NOMO-1 (cell line): ENCODE results near the gene MNT.
"Not testable (repeated sequence)": the region's sequence is repeated elsewhere in the genome, so short reads cannot be mapped to it uniquely, and the experiment has no call there.

Source experiments
- DNase-seq, 2 experiments: peaks; one replicate each; lab custom pipeline; 2025; ENCODE audit not compliant: unreplicated experiment in 2 of 2; lab: John Stamatoyannopoulos, UW

MNT gene, protein sequence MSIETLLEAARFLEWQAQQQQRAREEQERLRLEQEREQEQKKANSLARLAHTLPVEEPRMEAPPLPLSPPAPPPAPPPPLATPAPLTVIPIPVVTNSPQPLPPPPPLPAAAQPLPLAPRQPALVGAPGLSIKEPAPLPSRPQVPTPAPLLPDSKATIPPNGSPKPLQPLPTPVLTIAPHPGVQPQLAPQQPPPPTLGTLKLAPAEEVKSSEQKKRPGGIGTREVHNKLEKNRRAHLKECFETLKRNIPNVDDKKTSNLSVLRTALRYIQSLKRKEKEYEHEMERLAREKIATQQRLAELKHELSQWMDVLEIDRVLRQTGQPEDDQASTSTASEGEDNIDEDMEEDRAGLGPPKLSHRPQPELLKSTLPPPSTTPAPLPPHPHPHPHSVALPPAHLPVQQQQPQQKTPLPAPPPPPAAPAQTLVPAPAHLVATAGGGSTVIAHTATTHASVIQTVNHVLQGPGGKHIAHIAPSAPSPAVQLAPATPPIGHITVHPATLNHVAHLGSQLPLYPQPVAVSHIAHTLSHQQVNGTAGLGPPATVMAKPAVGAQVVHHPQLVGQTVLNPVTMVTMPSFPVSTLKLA

GRCh38 chr17:2400877-2401425 is at the start of gene MNT:
TSS of gene MNT (minus strand) at chr17:2401060. CDS start at chr17:2400712, 348 bp downstream.
- peak; percentile 92 to 96 for DNase-seq

DNA sequence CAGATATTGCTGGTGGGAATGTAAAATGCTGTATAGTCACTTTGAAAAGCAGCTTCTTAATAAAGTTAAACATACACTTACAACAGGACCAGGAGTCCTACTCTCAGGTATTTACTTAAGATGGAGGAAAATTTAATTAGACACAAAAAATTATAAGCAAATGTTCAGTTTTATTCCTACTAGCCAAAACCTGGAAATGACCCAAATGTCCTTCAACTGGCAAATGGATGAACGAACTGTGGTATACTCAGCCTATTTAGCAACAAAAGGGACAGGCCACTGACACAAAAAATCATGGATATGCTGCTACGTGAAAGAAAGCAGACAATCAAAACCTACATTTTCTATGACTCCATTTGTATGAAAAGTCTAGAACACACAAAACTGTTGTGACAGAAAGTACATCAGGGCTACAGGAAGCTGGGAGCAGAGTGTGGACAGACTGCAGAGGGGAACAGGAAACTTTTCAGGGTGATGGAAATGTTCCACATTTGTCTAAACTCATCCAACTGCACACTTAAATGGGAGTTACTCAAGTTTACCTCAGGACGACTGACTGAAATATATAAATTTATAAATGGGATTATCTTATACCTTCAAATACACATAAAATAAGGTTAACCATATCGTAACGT is 49.3 kb upstream of the MNT start:
- DNase-seq, result no peak

GRCh38 chr17:2449486-2449885 is 48.6 kb upstream of the MNT start:
- no peak for DNase-seq

- not testable (repeated sequence) for DNase-seq
Observed at GRCh38 chr17:2447479-2447878, 46.6 kb upstream of the MNT start.

DNA sequence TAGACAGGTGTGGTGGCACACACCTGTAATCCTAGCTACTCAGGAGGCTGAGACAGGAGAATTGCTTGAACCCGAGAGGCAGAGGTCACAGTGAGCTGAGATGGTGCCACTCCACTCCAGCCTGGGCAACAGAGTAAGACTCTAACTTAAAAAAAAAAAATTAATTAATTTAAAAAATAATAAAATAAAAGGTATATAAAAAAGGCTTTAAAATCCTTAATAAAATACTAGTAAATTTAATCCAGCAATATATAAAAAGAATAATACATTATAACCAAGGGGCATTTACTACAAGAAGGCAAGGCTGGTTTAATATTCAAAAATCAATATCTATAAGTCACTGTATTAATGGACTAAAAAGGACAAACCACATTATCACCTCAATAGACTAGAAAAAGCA is 44.8 kb upstream of the MNT start:
- DNase-seq, result no peak

DNA sequence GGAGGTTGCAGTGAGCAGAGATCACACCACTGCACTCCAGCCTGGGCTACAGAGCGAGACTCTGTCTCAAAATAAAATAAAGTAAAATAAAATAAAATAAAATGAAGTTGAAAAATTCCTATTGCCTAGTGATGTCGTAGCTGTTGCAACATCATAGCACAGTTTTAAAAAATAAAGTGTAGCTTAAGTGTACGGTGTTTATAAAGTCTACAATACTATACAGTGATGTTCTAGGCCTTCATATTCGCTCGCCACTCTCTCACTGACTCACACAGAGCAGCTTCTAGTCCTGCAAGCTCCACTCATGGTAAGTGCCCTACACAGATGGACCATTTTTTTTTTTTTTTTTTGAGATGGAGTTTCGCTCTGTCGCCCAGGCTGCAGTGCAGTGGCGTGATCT is 43.5 kb upstream of the MNT start:
- DNase-seq, result no peak

DNA sequence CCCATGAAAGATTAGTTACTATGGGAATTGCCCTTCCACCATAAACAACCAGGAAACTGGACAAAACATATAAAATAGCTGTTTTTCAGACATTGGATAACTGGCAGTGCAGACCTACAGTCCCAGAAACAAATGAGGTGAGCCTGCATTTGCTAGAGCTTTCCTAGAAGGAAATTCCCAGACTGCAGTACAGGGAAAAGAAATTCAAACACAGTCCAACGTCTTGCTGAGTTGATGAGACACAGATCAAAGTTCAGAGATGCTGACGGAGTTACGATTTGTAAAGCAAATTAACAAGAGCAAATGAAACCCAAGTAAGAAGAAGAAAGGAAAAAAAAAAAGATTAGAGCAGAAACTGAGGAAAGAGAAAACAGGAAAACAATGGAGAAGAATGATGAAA is 41.3 kb upstream of the MNT start:
- no peak for DNase-seq

GRCh38 chr17:2440930-2441329 is 40.1 kb upstream of the MNT start:
- no peak for DNase-seq

- peak in 1 of 2 experiments; percentile 29 for DNase-seq
Observed at GRCh38 chr17:2439997-2440396, 39.1 kb upstream of the MNT start.

GRCh38 chr17:2438823-2439222 is 38.0 kb upstream of the MNT start:
- DNase-seq, result no peak

DNA sequence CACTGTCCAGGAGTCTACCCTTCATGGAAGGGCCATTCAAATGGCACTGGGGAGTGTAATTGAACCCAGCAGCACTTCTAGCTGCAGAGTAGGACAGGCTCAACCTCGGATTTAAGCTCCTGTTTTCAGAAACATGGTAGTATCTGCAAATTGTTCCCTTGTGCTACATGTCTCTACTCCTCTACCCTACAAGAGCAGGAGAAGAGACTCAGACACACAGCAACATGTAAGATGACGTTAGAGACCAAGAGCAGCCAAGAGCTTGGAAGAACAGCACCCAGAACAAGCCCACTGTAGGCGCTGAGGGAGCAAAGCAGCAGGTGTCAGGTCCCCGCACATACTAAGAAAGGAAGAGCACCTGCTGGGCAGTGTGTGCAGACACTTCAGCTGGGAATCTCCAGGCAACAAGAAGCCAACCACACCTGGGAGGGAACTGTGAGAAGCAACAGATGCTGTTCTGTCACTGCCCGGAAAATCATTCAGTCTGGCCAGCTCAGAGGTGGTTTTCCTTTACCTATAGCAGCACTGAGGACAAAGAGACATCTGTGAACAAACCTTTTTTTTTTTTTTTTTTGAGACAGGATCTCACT is 35.6 kb upstream of the MNT start:
- DNase-seq, result no peak

- DNase-seq, result no peak
Observed at GRCh38 chr17:2435862-2436261, 35.0 kb upstream of the MNT start.

- no peak for DNase-seq
Observed at GRCh38 chr17:2435181-2435741, 34.4 kb upstream of the MNT start.

- no peak for DNase-seq
Observed at GRCh38 chr17:2433696-2434095, 32.8 kb upstream of the MNT start.

- DNase-seq, result no peak
Observed at GRCh38 chr17:2427910-2428309, 27.1 kb upstream of the MNT start.

DNA sequence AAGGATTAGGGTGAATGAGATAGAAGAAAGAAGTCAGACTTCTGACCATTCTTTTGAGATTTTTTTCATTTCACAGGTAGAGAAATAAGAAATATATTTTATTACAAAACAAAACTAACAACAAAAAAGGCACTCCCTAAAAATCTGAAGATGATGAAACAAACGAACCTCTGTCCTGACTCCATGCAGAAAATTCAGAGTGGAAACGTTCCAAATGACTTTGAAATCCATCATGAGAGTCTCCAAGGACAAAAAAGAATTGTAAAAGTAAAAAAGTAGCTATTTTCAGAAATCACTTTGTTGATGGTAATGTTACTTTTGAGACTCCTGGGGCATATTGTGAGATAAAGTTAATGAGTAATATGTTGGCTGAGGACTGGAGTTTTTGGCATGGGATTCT is 26.4 kb upstream of the MNT start:
- no peak for DNase-seq

GRCh38 chr17:2423271-2423670 is 22.4 kb upstream of the MNT start:
- no peak for DNase-seq

DNA sequence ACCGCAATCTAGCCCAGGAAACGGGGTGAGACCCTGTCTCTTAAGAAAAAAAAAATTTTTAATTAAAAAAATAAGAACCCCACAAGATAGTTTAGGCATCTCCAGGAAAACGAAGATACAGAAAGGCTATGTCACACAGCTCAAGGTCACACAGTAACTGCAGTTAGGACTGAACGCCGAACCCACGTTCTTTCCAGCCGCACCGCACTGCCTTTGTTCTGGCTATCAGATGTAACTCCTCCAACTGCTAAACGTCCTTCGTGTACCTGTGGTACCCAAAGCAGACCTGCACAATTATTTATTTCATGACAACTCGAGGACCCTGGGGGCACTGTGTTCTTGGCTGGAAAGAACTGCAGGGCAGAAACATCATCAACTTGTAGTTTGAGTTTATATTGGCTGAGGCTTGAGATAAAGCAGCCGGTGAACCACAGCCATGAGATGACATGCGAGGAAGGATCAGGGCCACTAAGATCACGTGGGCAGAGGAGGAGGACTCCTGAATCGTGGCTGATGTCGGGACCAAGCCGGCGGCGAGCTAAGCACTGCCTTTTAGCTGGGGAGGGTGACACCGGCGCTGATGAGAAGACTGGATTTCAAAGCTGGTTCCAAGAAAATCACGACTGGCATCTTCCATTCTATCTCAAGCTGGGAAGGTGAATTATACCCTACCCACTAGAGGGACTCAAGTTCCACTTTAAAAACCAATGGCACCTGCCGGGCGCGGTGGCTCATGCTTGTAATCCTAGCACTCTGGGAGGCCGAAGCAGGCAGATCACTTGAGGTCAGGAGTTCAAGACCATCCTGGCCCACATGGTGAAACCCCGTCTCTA is 20.7 kb upstream of the MNT start:
- DNase-seq, result no peak

DNA sequence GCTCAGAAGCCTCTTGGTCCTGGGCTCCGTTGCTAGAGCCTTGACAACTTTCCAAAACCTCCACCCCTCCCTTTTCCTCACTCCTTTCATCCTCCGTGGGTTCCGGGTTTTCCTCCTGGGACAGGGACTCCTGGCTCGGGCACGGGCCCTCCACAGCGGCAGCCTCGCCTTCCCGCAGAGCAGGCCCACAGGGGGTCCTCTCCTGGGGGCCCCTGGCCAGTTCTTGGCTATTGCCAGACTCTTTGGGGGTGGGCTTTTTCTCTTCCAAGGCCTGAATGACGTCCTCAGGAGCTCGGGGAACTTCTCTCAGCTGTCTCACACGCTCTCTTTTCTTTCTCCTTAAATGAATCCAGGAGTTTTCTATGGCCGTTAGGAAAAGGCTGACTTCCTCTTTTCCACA is 19.3 kb upstream of the MNT start:
- no peak for DNase-seq

GRCh38 chr17:2419486-2419885 is 18.6 kb upstream of the MNT start:
- DNase-seq, result no peak
